ENCODE data around the gene KCNH2. TPM values are rescaled to one million over a fixed set of nuclear protein-coding genes. Genes with fewer than 3 reads are reported as not detected.

Gene KCNH2
- total and polyA plus RNA-seq, 2 of the 13 experiments (the other 11 are each of a cell fraction or from before 2014, with no cell fraction given) = 0.09 to 0.11 TPM

- POLR2A ChIA-PET = no interaction called here
- no peak overlapping the region for H3K27ac ChIP-seq (ENCODE audit: extremely low read length, insufficient read depth, low read length)
- 4% methylated on average over 2 of the region's 2 CpGs for WGBS (ENCODE audit: low lambda C conversion rate)
- peaks cover 4 to 53% of the 10 kb centered on the region in 2 experiments; a peak in 4 of 5 replicates for H3K27me3 ChIP-seq (ENCODE audit: control insufficient read depth in 1 of 2, insufficient read depth in 2 of 2, low read length in 2 of 2)
- no peak for TF ChIP-seq ZNF614 (CRISPR knock-in tag; IDR thresholded peaks at IDR 0.05; ENCODE audit: borderline replicate concordance)
- no peak for TF ChIP-seq ZNF629 (CRISPR knock-in tag; conservative IDR thresholded peaks at IDR 0.05)
- TF ChIP-seq EEA1 (CRISPR knock-in tag; IDR thresholded peaks at IDR 0.05; ENCODE audit: borderline replicate concordance) = no peak
- CTCF ChIA-PET (ENCODE audit: low intra/inter-chr PET ratio, low total read pairs) = no interaction called here
- ATAC-seq (no peak), DNase-seq (ENCODE audit: low spot score) (no peak), FAIRE-seq (no peak)
- no peaks in the 10 kb centered on the region for H3K4me1 ChIP-seq (ENCODE audit: insufficient read depth, low read length)
- H3K9ac ChIP-seq (ENCODE audit: insufficient read depth, low read depth, low read length) = no peak overlapping the region
- no peaks in the 10 kb centered on the region for H3K36me3 ChIP-seq (replicated peaks in 1 of 2; ENCODE audit: control insufficient read depth in 1 of 2, insufficient read depth in 2 of 2, low read length in 2 of 2)
- no peaks in the 10 kb centered on the region for H3K79me2 ChIP-seq (ENCODE audit: insufficient read depth, low read length)
- H2AFZ ChIP-seq (ENCODE audit: low read length) = no peak overlapping the region
- no peaks in the 10 kb centered on the region for H3K9me3 ChIP-seq (ENCODE audit: low read length)
- no peaks in the 10 kb centered on the region for H4K20me1 ChIP-seq (ENCODE audit: insufficient read depth, low read length)
- intact Hi-C loops (cut with micrococcal nuclease; ENCODE audit: unreplicated experiment) (no loop called here), in situ Hi-C loops (cut with HindIII; ENCODE audit: extremely low pct_ligation_motif_present, low pct_unique_long_range_greater_than_20kb) (no loop called here)
- BruUV-seq (replicated peaks) = no TSS peak
- H3K4me3 ChIP-seq (replicated peaks in 1 of 3; ENCODE audit: insufficient read depth in 1 of 3, low read depth in 2 of 3, low read length in 3 of 3) = no peak overlapping the region
- H3K4me2 ChIP-seq (ENCODE audit: low read depth, low read length) = no peak overlapping the region
These were observed 39.1 kb downstream of the KCNH2 start for GRCh38 chr7:150939052-150939451.

GRCh38 chr7:150938566-150938965 is 39.6 kb downstream of the KCNH2 start:
- Histone ChIP-seq H3K9ac (ENCODE audit: insufficient read depth, low read depth, low read length) (no peak overlapping the region), H2AFZ (ENCODE audit: low read length) (no peak overlapping the region), H3K4me3 (replicated peaks in 1 of 3; ENCODE audit: insufficient read depth in 1 of 3, low read depth in 2 of 3, low read length in 3 of 3) (no peak overlapping the region), H3K36me3 (replicated peaks in 1 of 2; ENCODE audit: control insufficient read depth in 1 of 2, insufficient read depth in 2 of 2, low read length in 2 of 2) (no peaks in the 10 kb centered on the region), H3K9me3 (ENCODE audit: low read length) (no peaks in the 10 kb centered on the region), H3K27me3 (ENCODE audit: control insufficient read depth in 1 of 2, insufficient read depth in 2 of 2, low read length in 2 of 2) (peaks cover 4 to 52% of the 10 kb centered on the region in 2 experiments; a peak in 4 of 5 replicates), H3K79me2 (ENCODE audit: insufficient read depth, low read length) (no peaks in the 10 kb centered on the region), H3K4me2 (ENCODE audit: low read depth, low read length) (no peak overlapping the region), H3K4me1 (ENCODE audit: insufficient read depth, low read length) (no peaks in the 10 kb centered on the region), H3K27ac (ENCODE audit: extremely low read length, insufficient read depth, low read length) (no peak overlapping the region), H4K20me1 (ENCODE audit: insufficient read depth, low read length) (no peaks in the 10 kb centered on the region)
- no TSS peak for BruUV-seq (replicated peaks)
- WGBS (ENCODE audit: low lambda C conversion rate) = 13% methylated on average over 4 of the region's 4 CpGs
- in situ Hi-C loops (cut with HindIII; ENCODE audit: extremely low pct_ligation_motif_present, low pct_unique_long_range_greater_than_20kb) (no loop called here), intact Hi-C loops (cut with micrococcal nuclease; ENCODE audit: unreplicated experiment) (no loop called here)
- DNase-seq (ENCODE audit: low spot score) (no peak), ATAC-seq (no peak), FAIRE-seq (no peak)
- ChIA-PET CTCF (ENCODE audit: low intra/inter-chr PET ratio, low total read pairs) (no interaction called here), POLR2A (no interaction called here)
- TF ChIP-seq, protein P1, sequence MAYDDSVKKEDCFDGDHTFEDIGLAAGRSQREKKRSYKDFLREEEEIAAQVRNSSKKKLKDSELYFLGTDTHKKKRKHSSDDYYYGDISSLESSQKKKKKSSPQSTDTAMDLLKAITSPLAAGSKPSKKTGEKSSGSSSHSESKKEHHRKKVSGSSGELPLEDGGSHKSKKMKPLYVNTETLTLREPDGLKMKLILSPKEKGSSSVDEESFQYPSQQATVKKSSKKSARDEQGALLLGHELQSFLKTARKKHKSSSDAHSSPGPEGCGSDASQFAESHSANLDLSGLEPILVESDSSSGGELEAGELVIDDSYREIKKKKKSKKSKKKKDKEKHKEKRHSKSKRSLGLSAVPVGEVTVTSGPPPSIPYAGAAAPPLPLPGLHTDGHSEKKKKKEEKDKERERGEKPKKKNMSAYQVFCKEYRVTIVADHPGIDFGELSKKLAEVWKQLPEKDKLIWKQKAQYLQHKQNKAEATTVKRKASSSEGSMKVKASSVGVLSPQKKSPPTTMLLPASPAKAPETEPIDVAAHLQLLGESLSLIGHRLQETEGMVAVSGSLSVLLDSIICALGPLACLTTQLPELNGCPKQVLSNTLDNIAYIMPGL (CRISPR knock-in tag; IDR thresholded peaks at IDR 0.05; ENCODE audit: borderline replicate concordance in 1 of 2, low read depth in 1 of 2) = no peak
- TF ChIP-seq NFKBIZ (CRISPR knock-in tag; IDR thresholded peaks at IDR 0.05) (no peak), HDAC2 (CRISPR knock-in tag; IDR thresholded peaks at IDR 0.05) (no peak), ZBTB1 (CRISPR knock-in tag; IDR thresholded peaks at IDR 0.05; ENCODE audit: borderline replicate concordance) (no peak)
- TF ChIP-seq, protein P2, sequence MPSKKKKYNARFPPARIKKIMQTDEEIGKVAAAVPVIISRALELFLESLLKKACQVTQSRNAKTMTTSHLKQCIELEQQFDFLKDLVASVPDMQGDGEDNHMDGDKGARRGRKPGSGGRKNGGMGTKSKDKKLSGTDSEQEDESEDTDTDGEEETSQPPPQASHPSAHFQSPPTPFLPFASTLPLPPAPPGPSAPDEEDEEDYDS (CRISPR knock-in tag; IDR thresholded peaks at IDR 0.05) = no peak

Measured in HepG2 (cell line).